HepG2 (cell line): ENCODE measurements around the gene CCDC34. TPM values are rescaled to one million over a fixed set of nuclear protein-coding genes. Genes with fewer than 3 reads are reported as not detected.

Experiments
- ATAC-seq: fragments of 200-7000 bp; cut with Tn5 transposase; 3 replicates; pipeline ENCODE4 v1.9.1; 2020; ENCODE audit warnings: mild to moderate bottlenecking, moderate library complexity
- BruUV-seq: library from RNA; stranded (reverse); fragments of 400-500 nt; replicated peaks from 2 replicates; lab custom pipeline; 2021; lab: Mats Ljungman, UMichigan
- CTCF ChIA-PET: fragments of 300-600 bp; formaldehyde crosslinking; extraction: SDS; loops from one replicate; lab custom pipeline; 2021; ENCODE audit warnings: low total read pairs, inconsistent platforms, low intra/inter-chr PET ratio; lab: Yijun Ruan, JAX
- POLR2A ChIA-PET: fragments of 350-600 bp; sonication (Branson Sonifier 250); formaldehyde crosslinking; loops from one replicate; lab custom pipeline; 2020; ENCODE audit warnings: antibody characterized with exemption, inconsistent platforms; lab: Yijun Ruan, JAX
- DNase-seq: peaks from one replicate; pipeline ENCODE4 v3.0.0-alpha.2; 2015; ENCODE audit warnings: low spot score
- FAIRE-seq: peaks from 3 replicates; lab custom pipeline; 2011; peaks lifted over from hg19 to GRCh38; lab: Jason Lieb, UNC
- H2AFZ ChIP-seq: one replicate; pipeline ENCODE4 v1.6.1; 2011; ENCODE audit warnings: low read length, inconsistent platforms
- H3K27ac ChIP-seq: fragments of 300-600 bp; 3 replicates; pipeline ENCODE4 v1.8.0; 2011; ENCODE audit warnings: mixed run types, mild to moderate bottlenecking, mixed read lengths, low read length, inconsistent platforms; ENCODE audit not compliant: insufficient read depth; ENCODE audit errors: extremely low read length
- H3K27me3 ChIP-seq, 2 experiments: fragments of 200-600 bp in 1 of 2; 2 replicates in 1 of 2; 3 replicates in 1 of 2; pipeline versions ENCODE4 v1.6.0 to v1.8.0; 2011; ENCODE audit warnings: low read length in 2 of 2, mild to moderate bottlenecking in 2 of 2, moderate library complexity in 2 of 2, inconsistent platforms in 1 of 2; ENCODE audit not compliant: insufficient read depth in 2 of 2, control insufficient read depth in 1 of 2
- H3K36me3 ChIP-seq, 2 experiments: fragments of 200-600 bp in 1 of 2; replicated peaks in 1 of 2; 2 replicates in 1 of 2; 3 replicates in 1 of 2; pipeline versions ENCODE4 v1.5.1 to v1.8.0; 2011; ENCODE audit warnings: low read length in 2 of 2, inconsistent platforms in 1 of 2; ENCODE audit not compliant: insufficient read depth in 2 of 2, control insufficient read depth in 1 of 2
- H3K4me1 ChIP-seq: 2 replicates; pipeline ENCODE4 v1.5.1; 2012; ENCODE audit warnings: low read length, inconsistent platforms; ENCODE audit not compliant: insufficient read depth
- H3K4me2 ChIP-seq: 2 replicates; pipeline ENCODE4 v1.6.0; 2011; ENCODE audit warnings: low read depth, low read length, inconsistent platforms
- H3K4me3 ChIP-seq, 3 experiments: fragments of 200-600 bp in 1 of 3; sonication (generic), shearing (Covaris generic) in 1 of 3; replicated peaks in 1 of 3; 2 replicates each; pipeline ENCODE4 v1.5.1; 2011 to 2016; ENCODE audit warnings: low read length in 3 of 3, inconsistent platforms in 2 of 3, low read depth in 2 of 3, mild to moderate bottlenecking in 2 of 3, control low read depth in 1 of 3, mixed read lengths in 1 of 3; ENCODE audit not compliant: insufficient read depth in 1 of 3
- H3K79me2 ChIP-seq: one replicate; pipeline ENCODE4 v1.6.1; 2011; ENCODE audit warnings: low read length, inconsistent platforms; ENCODE audit not compliant: insufficient read depth
- H3K9ac ChIP-seq: 2 replicates; pipeline ENCODE4 v1.6.0; 2011; ENCODE audit warnings: mild to moderate bottlenecking, low read depth, low read length, inconsistent platforms; ENCODE audit not compliant: insufficient read depth
- H3K9me3 ChIP-seq: 2 replicates; pipeline ENCODE4 v1.5.1; 2012; ENCODE audit warnings: mild to moderate bottlenecking, low read length
- H4K20me1 ChIP-seq: 2 replicates; pipeline ENCODE4 v1.6.0; 2011; ENCODE audit warnings: inconsistent platforms, mild to moderate bottlenecking, low read length, moderate library complexity; ENCODE audit not compliant: insufficient read depth
- BCL6 ChIP-seq: IDR thresholded peaks from 2 replicates; pipeline ENCODE4 v1.6.1; 2016; ENCODE audit warnings: missing genetic modification reagents, missing compliant biosample characterization
- CHD4 ChIP-seq: fragments of 200-600 bp; sonication (generic); IDR thresholded peaks from 2 replicates; pipeline ENCODE4 v1.7.0; 2017; ENCODE audit warnings: mild to moderate bottlenecking, low read length, borderline replicate concordance
- ERF ChIP-seq: IDR thresholded peaks from 2 replicates; pipeline ENCODE4 v1.6.1; 2018; ENCODE audit warnings: missing biosample characterization, missing genetic modification reagents
- FOXA1 ChIP-seq, 2 experiments: fragments of 450-650 bp in 1 of 2; sonication (generic) in 1 of 2; formaldehyde crosslinking in 1 of 2; IDR thresholded peaks; 2 replicates each; pipeline versions ENCODE4 v1.4.0 to v1.6.1; 2016 to 2020; ENCODE audit warnings: missing genetic modification reagents in 1 of 2
- IKZF4 ChIP-seq: sonication (generic); formaldehyde crosslinking; IDR thresholded peaks from 2 replicates; pipeline ENCODE4 v1.5.1; 2020; ENCODE audit warnings: borderline replicate concordance, mild to moderate bottlenecking, low read depth, missing genetic modification reagents; ENCODE audit errors: not compliant biosample characterization
- KLF11 ChIP-seq: IDR thresholded peaks from 2 replicates; pipeline ENCODE4 v1.6.1; 2016; ENCODE audit warnings: missing compliant biosample characterization
- LCORL ChIP-seq, 2 experiments: fragments of 450-650 bp in 1 of 2; sonication (generic) in 1 of 2; formaldehyde crosslinking in 1 of 2; IDR thresholded peaks; 2 replicates each; pipeline versions ENCODE4 v1.5.0 to v1.6.1; 2017 to 2020; ENCODE audit warnings: antibody characterized with exemption in 1 of 2, missing genetic modification reagents in 1 of 2
- MTA3 ChIP-seq: sonication (generic); formaldehyde crosslinking; IDR thresholded peaks from 2 replicates; pipeline ENCODE4 v1.4.0; 2020; ENCODE audit warnings: missing genetic modification reagents
- PAXIP1 ChIP-seq: sonication (generic); formaldehyde crosslinking; conservative IDR thresholded peaks from 2 replicates; pipeline ENCODE4 v1.4.0; 2020; ENCODE audit warnings: mild to moderate bottlenecking, missing genetic modification reagents, moderate library complexity
- PPARG ChIP-seq: conservative IDR thresholded peaks from 2 replicates; pipeline ENCODE4 v1.6.1; 2016; ENCODE audit warnings: missing biosample characterization, missing genetic modification reagents
- RCOR2 ChIP-seq: IDR thresholded peaks from 2 replicates; pipeline ENCODE4 v1.6.1; 2016; ENCODE audit warnings: missing biosample characterization, missing genetic modification reagents
- SAP130 ChIP-seq: IDR thresholded peaks from 2 replicates; pipeline ENCODE4 v1.6.1; 2016; ENCODE audit warnings: low read depth
- SIN3B ChIP-seq: fragments of 150-350 bp; IDR thresholded peaks from 2 replicates; pipeline ENCODE4 v1.6.1; 2014; ENCODE audit warnings: low read length
- SOX13 ChIP-seq, 3 experiments: fragments of 450-650 bp in 1 of 3; sonication (generic) in 1 of 3; formaldehyde crosslinking in 1 of 3; IDR thresholded peaks in 2 of 3; conservative IDR thresholded peaks in 1 of 3; 2 replicates each; pipeline versions ENCODE4 v1.5.0 to v1.6.1; 2016 to 2020; ENCODE audit warnings: antibody characterized with exemption in 1 of 3, mild to moderate bottlenecking in 1 of 3, missing compliant biosample characterization in 1 of 3, missing genetic modification reagents in 1 of 3, moderate library complexity in 1 of 3
- ZIK1 ChIP-seq: sonication (generic); formaldehyde crosslinking; IDR thresholded peaks from 2 replicates; pipeline ENCODE4 v1.5.0; 2020; ENCODE audit warnings: mild to moderate bottlenecking, low read depth, missing genetic modification reagents, borderline replicate concordance
- ZNF564 ChIP-seq: sonication (generic); formaldehyde crosslinking; IDR thresholded peaks from 2 replicates; pipeline ENCODE4 v1.8.1; 2023; ENCODE audit warnings: mild to moderate bottlenecking, missing genetic modification reagents
- ZNF597 ChIP-seq: sonication (generic); formaldehyde crosslinking; IDR thresholded peaks from 2 replicates; pipeline ENCODE4 v1.5.0; 2020; ENCODE audit warnings: missing genetic modification reagents
- ZNF644 ChIP-seq: IDR thresholded peaks from 2 replicates; pipeline ENCODE4 v1.6.1; 2016; ENCODE audit warnings: low read depth
- ZNF891 ChIP-seq: sonication (generic); formaldehyde crosslinking; IDR thresholded peaks from 2 replicates; pipeline ENCODE4 v1.5.0; 2020; ENCODE audit warnings: mild to moderate bottlenecking, missing genetic modification reagents
- WGBS: methylation state at CpG from one replicate; pipeline ENCODE4 v1.1.6; 2017; ENCODE audit warnings: low lambda C conversion rate; 5-methylcytosine and 5-hydroxymethylcytosine counted together
- in situ Hi-C: cut with HindIII; loops from 2 replicates; pipeline ENCODE4 v1.10.0; 2017; ENCODE audit warnings: low pct_unique_long_range_greater_than_20kb; ENCODE audit not compliant: extremely low pct_ligation_motif_present
- intact Hi-C: fragments of 100-400 bp; cut with micrococcal nuclease; formaldehyde crosslinking; loops from one replicate; pipeline ENCODE4 v1.10.0; 2022; ENCODE audit not compliant: unreplicated experiment
- polyA plus RNA-seq, 8 experiments: library from polyadenylated mRNA; depleted of rRNA in 3 of 8; stranded (reverse) in 7 of 8; unstranded in 1 of 8; fragments of >200 nt; fragmentation: Illumina TruSeq in 4 of 8; extraction: Trizol in 4 of 8; gene quantifications; 2 replicates each; pipeline versions ENCODE4 v1.2.1 to v1.2.3, GENCODE V29; 2011 to 2016; ENCODE audit warnings: low read depth in 4 of 8, missing spikeins in 1 of 8, mixed read lengths in 1 of 8; ENCODE audit not compliant: insufficient read depth in 1 of 8
- total RNA-seq, 5 experiments: library from RNA; depleted of rRNA; stranded (reverse); fragments of >200 nt; fragmentation: Illumina TruSeq; extraction: Trizol; gene quantifications; 2 replicates each; pipeline ENCODE4 v1.2.3, GENCODE V29; 2016; ENCODE audit warnings: low read depth in 1 of 5

CCDC34 gene
- total and polyA plus RNA-seq, 2 of the 13 experiments (the other 11 are each of a cell fraction or from before 2014, with no cell fraction given) = 7.6 to 34.3 TPM

GRCh38 chr11:27392278-27393114 lies 29.5 kb upstream of the CCDC34 start:
- Histone ChIP-seq H3K36me3 (peaks cover 3 to 21% of the 10 kb centered on the region in 2 experiments; a peak in 3 of 5 replicates), H3K79me2 (peaks cover 51% of the 10 kb centered on the region), H3K9me3 (no peaks in the 10 kb centered on the region), H3K27ac (peak overlapping the region; percentile 58), H4K20me1 (no peaks in the 10 kb centered on the region), H3K4me3 (no peak overlapping the region), H3K4me1 (peaks cover 97% of the 10 kb centered on the region), H3K4me2 (peak overlapping the region; percentile 3; the same call in 1 of the 2 replicates), H3K27me3 (no peaks in the 10 kb centered on the region), H3K9ac (no peak overlapping the region), H2AFZ (no peak overlapping the region)
- ATAC-seq = no peak
- BruUV-seq = no TSS peak
- DNase-seq = peak; percentile 66
- POLR2A ChIA-PET = interaction anchor here (1.3 to 4.1 kb wide), 4 partner anchors 10 to 80 kb away, joined by 3 to 65 read pairs (median 6); partner anchors contain the start of gene LGR4
- peak; percentile 46 for FAIRE-seq
- intact Hi-C loops = loop anchor here (1.0 to 5.0 kb wide), 2 partner anchors 18 to 210 kb away; no protein-coding TSS in a partner anchor
- CTCF ChIA-PET = no interaction called here
- in situ Hi-C loops = no loop called here
- 83% methylated on average over 4 of the region's 4 CpGs for WGBS
- TF ChIP-seq ZNF891 (CRISPR knock-in tag) (no peak), ERF (no peak), SAP130 (CRISPR knock-in tag) (peak; percentile 63), ZNF644 (CRISPR knock-in tag) (0 out of 2 replicates have a peak, but pooled peaks have one; percentile 12), KLF11 (CRISPR knock-in tag) (no peak), PPARG (CRISPR knock-in tag) (0 out of 2 replicates have a peak, but pooled peaks have one; percentile 10), ZNF564 (CRISPR knock-in tag) (no peak), CHD4 (no peak), SOX13 (IDR thresholded peaks at IDR 0.05) (no peak), SOX13 (CRISPR knock-in tag; conservative IDR thresholded peaks at IDR 0.05 in 1 of 2, IDR thresholded peaks at IDR 0.05 in 1 of 2) (peak in 1 of 2 experiments; percentile 52; a peak in 1 of 4 replicates), MTA3 (CRISPR knock-in tag) (no peak), FOXA1 (IDR thresholded peaks at IDR 0.05) (no peak), FOXA1 (CRISPR knock-in tag; IDR thresholded peaks at IDR 0.05) (no peak), LCORL (IDR thresholded peaks at IDR 0.05) (no peak), LCORL (CRISPR knock-in tag; IDR thresholded peaks at IDR 0.05) (0 out of 2 replicates have a peak, but pooled peaks have one; percentile 43), ZNF597 (CRISPR knock-in tag) (no peak), RCOR2 (CRISPR knock-in tag) (0 out of 2 replicates have a peak, but pooled peaks have one; percentile 14), SIN3B (no peak), BCL6 (peak; percentile 47; the same call in 1 of the 2 replicates), PAXIP1 (CRISPR knock-in tag) (0 out of 2 replicates have a peak, but pooled peaks have one; percentile 15), ZIK1 (CRISPR knock-in tag) (no peak), IKZF4 (CRISPR knock-in tag) (no peak)
